Adrenal gland (tissue), 5 donors: Measurements from ENCODE around the gene SREBF1.

Source experiments
- CTCF ChIP-seq, 6 experiments: fragments of 450-650 bp in 4 of 6; fragments of 200-600 bp in 2 of 6; sonication (generic) in 1 of 6; IDR thresholded peaks; 1 replicate in 5 of 6; 2 replicates in 1 of 6; pipeline versions ENCODE4 v1.5.1 to v1.8.0; 2016 to 2021; ENCODE audit warnings: antibody characterized with exemption in 6 of 6, mild to moderate bottlenecking in 2 of 6, moderate library complexity in 1 of 6
- POLR2A ChIP-seq, 2 donors: fragments of 450-650 bp; IDR thresholded peaks; one replicate each; pipeline ENCODE4 v1.6.1; 2017; ENCODE audit warnings: antibody characterized with exemption in 2 of 2, mild to moderate bottlenecking in 2 of 2, moderate library complexity in 1 of 2
- donor health status: DM: no; HTN: no; CAD: no.

GRCh38 chr17:17874478-17874877 lies 37.7 kb upstream of the SREBF1 start:
- TF ChIP-seq POLR2A (IDR thresholded peaks at IDR 0.05): no peak
- no peak for TF ChIP-seq CTCF (IDR thresholded peaks at IDR 0.05)
